NCI-H1092 treated with DMSO at 0.1 percent for 48 hours (cell line): Measurements from ENCODE around the gene DUXA.

Experiments used
- DNase-seq: peaks from one replicate; lab custom pipeline; 2025; lab: John Stamatoyannopoulos, UW

Gene DUXA

GRCh38 chr19:57105976-57106721 is 61.1 kb downstream of the DUXA start:
- DNase-seq: no peak
